ENCODE measurements around the gene OTOGL.
"Not testable (repeated sequence)": the region's sequence is repeated elsewhere in the genome, so short reads cannot be mapped to it uniquely, and the experiment has no call there.

OTOGL gene

DNA sequence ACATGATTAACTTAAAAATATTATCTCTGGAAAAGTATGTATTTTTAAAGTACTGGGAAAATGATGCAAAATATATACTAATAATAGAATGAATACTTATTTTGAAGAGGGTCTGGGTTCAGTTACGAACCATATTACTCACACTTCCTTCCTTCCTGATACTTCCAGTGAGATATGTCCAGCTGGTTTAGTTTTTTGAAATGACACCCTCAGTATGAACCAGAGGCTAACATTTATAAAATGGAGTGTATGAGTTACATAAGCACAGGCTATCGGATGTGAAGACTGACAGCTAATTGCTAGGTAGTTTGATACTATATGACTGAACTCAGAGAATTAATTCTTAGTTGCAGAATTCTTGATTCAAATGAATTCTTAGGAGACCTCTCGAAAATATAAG, 122.9 kb downstream of the OTOGL start:
- peak; percentile 27 for DNase-seq (ENCODE audit: low read depth)

DNA sequence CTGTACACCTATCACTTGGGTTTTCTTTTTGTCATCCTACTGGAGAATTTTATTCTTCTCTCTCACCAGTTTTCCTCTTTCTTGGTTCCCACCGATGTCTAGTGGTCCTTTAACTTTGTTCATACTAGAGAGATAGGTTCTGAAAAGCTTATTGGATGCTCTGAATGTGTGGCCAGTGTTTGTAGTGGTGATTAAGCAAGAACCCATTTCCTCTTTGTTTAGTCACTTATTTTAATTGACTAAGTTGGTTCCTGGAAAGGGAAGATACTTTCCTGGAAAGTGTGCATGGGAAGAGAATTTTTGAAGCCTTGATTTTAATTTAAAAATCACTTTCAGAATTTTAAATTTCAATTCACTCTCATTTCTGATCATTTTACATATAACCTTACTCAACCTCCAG, 127.2 kb downstream of the OTOGL start:
- DNase-seq (ENCODE audit: low read depth) = peak; percentile 73

DNA sequence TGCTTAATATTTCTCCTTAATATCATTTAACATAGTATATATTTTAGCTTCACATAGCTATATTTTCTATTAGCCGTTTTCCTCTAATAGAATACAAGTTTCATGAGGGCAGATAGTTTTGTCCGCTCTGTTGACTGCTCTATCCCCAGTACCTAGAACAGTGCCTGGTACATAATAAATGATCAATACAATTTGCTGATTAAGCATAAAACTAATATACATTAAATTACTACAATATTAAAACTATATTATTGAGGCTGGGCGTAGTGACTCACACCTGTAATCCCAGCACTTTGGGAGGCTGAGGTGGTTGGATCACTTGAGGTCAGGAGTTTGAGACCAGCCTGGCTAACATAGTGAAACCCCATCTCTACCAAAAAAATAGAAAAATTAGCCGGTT, 128.6 kb downstream of the OTOGL start:
- not testable (repeated sequence) for DNase-seq (ENCODE audit: low read depth)

DNA sequence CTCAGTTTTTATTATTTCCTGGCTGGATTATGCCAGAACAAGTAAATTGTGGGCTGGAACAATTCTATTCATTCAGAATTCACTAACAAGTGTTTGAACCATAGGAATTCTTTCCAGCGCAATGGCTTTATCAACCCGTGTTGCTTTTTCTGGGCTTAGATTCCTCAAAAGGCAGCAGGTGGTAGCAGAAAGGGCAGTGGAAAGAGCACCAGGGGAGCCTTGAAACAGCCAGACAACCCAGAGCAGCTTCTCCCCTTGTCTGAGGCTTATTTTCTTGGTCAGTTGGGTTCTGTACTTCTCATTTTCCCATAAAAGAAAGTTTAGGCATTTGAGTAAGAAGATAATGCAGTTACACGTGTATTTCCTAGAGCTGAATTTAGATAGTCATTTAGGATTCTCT, 130.7 kb downstream of the OTOGL start:
- no peak for DNase-seq (ENCODE audit: low read depth)

DNA sequence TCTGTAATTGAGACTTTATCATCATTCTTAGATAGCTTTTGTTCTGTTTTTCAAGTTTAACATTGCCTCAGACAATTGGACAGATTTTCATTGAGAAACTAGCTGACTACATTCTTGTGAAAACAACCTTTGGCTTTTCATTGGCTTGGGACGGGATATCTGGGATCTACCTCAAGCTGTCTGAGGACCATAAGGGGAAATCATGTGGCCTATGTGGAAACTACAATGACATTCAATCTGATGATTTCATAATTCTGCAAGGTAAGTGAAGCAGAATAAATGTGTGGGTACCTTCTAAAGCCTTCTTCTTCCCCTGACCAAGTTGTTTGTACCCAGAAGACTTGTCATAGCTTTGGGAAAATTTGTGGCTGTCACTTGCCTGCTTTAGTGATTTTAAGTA, 133.5 kb downstream of the OTOGL start:
- no peak for DNase-seq (ENCODE audit: low read depth)

DNA sequence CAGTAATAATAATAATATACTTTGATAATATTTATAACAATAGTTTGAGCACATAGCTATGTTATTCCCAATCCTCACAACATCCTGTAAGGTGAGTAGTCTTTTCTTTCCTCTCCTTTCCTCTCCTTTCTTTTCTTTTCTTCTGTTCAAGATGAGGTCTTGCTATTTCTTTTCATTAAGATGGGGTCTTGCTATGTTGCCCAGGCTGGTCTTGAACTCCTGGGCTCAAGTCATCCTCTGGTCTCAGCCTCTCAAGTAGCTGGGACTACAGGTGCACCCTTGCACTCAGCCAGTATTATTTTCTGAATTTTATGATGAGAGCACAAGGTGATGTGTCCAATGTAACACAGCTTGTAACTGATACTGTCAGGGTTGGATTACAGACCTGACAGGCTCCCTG, 134.6 kb downstream of the OTOGL start:
- no peak for DNase-seq (ENCODE audit: low read depth)

DNA sequence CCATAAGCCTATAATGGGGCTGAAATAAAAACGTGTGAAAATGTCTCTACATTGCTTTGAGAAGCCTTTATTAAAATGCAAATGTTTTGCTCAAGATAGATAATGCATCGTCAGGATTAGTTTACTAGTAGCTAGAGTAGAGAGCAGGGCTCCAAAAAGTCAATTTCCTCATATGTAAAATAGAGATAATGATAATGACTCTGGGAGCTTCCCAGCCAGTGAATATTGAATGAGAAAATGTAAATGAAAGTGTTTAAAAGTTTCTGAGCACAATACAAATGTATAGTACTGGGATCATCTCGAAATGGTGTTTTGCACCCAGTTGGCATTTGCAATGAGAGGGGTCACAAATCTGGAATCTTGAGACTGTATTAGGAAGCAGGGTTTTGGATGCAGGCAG, 135.3 kb downstream of the OTOGL start:
- peak; percentile 27 for DNase-seq (ENCODE audit: low read depth)

DNA sequence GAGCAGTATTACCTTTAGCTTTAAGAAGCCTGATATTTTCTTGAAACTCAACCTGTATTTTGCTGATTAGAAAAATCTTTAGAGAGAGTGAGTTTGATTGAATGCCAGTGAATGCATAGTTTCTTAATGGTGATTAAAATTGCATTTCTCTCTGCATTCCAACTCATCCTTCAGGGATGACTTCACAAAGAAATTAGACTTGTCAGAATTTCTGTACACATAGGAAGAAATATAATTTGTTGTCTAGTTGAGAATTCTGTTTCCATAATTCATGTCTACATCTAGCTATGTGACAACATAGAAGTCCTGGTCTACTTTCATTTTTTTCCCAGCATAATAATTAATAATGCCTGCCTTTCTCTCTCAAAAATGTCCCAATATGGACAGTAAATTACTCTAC, 136.6 kb downstream of the OTOGL start:
- DNase-seq (ENCODE audit: low read depth) = no peak

DNA sequence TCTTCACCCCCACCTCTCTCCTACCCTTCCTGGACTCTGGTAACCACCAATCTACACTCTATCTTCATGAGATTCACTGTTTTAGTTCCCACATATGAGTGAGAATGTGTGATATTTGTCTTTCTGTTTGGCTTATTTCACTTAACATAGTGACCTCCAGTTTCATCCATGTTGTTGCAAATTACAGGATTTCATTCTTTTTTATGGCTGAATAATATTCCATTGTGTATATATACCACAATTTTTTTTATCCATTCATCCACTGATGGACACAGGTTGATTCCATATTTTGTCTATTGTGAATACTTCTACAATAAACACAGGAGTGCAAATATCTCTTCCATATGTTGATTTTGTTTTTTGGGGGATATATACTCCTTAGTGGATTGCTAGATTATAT, 140.5 kb downstream of the OTOGL start:
- no peak for DNase-seq (ENCODE audit: low read depth)

DNA sequence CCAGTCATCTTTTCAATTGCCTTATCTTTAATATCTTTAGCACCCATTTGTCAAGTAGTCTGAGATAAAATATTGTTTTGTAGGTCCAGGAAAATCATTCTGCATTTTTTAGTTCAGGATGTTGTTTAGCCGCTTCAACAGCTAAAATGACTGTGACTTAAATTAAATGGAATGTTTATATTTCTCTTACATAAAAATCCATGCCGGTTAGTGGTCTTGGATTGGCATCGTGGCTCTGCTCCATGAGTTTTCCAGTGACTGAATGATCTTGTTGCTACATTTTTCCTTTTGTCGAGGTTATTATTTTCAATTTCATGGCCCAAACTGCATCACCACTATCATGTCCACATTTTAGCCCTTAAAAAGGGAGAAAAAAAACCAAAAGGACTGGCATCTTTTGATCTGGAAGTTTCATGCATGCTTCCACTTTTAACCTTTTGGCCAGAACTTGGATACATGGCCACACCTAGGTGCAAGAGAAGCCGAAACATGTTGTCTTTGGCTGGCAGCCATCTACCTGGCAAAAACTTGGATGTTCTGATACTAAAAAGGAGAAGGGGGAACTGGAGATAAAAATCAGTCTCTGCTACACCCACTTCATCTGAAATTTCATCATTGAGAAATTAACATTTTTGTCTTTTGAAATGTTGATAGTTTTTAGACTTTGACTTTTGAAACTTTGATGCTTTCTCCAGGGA, 142.4 kb downstream of the OTOGL start:
- peak; percentile 81 for DNase-seq (ENCODE audit: low read depth)

DNA sequence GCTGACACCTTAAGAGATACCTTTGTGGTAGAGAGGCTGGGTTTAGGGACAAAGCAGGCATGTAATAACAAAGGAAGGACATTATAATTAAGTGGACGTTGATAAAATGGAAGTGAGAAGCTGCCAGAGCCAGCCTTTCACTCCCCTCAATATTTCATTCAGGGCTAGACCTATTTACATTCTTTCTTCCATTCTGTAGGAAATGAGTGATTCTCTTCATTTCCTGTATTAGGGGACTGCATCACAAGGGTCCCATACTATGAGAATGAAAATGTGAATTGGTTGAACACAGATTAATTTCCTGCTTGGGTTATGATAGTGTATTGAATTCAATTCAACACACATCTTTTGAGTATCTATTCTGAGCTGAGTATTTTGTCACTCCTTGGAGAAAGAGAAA, 143.0 kb downstream of the OTOGL start:
- no peak for DNase-seq (ENCODE audit: low read depth)

DNA sequence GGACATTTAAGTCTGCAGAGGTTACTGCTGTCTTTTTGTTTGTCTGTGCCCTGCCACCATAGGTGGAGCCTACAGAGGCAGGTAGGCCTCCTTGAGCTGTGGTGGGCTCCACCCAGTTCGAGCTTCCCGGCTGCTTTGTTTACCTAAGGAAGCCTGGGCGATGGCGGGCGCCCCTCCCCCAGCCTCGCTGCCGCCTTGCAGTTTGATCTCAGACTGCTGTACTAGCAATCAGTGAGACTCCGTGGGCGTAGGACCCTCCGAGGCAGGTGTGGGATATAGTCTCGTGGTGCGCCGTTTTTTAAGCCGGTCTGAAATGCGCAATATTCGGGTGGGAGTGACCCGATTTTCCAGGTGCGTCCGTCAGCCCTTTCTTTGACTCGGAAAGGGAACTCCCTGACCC, 150.2 kb downstream of the OTOGL start:
- not testable (repeated sequence) for DNase-seq (ENCODE audit: low read depth)

DNA sequence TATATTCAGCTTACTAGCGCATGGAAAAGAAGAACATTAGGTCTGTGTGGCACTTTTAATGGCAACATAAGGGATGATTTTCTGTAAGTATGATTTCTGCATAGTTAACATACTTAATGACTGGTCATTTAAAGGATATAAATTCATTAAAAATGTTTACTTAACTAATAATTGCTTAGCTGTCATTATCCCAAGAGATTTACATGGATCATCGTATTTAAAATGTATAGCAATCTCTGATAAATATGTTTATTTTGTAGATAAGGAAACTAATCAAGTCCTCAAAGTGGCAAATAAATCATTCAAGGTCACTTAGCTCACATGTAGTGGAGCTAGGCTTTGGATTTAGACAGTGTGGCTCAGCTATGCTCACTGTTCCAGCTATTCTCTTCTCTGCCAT, 158.6 kb downstream of the OTOGL start:
- DNase-seq (ENCODE audit: low read depth) = no peak

DNA sequence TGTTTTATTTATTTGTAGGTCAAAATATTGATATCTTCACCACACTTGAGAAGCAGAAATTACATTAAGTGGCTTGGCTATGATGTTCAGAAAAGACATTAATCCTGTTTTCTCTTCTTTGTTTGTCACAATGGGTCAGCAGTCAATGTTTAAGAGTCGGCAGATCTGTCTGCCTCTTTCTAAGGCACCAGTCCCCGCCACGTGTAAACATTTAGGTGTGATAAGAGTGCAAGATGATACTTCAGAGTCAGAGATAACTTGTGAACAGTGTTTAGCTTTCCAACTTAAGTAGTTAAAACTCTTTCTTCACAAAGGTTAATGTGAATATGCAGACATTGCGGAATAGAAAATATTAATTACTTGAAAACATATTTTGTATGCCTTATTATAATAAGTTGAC, 160.9 kb downstream of the OTOGL start:
- no peak for DNase-seq (ENCODE audit: low read depth)

DNA sequence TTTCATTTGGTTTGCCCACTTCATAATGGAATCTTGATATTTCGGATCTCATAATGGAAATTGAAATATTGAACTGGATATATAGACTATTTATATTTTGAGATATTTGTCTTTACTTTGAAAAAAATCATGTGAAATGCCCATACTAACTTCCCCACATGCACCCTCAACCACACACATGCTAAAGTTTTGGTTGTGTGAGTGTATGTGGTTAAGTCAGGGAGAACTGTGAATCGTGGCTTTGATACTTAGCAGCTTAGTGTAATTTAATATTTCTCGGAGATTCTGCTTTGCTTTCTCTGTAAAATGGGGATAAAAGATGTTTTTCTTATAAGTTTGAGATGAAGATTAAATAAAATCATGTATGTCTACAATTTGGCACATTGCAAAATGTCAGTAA, 162.1 kb downstream of the OTOGL start:
- DNase-seq (ENCODE audit: low read depth) = no peak

DNA sequence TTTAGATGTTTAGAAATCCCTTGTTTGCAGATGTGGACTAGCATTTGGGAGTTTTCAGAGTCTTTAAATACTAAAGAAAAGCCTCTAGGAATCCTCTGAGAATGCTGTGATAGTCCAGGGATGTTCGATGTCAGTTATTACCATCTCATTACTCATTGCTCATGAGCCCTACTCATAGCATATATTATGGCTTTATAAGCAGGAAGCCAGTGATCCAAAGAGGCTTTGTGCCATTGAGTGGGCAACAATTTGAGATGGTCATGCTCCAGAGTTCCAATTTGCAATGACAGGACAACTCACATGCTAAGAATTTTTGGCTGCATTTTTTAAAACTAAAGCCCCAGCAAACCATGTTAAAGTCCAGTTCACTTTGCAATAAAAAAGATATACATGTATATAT, 163.0 kb downstream of the OTOGL start:
- peak; percentile 66 for DNase-seq (ENCODE audit: low read depth)

DNA sequence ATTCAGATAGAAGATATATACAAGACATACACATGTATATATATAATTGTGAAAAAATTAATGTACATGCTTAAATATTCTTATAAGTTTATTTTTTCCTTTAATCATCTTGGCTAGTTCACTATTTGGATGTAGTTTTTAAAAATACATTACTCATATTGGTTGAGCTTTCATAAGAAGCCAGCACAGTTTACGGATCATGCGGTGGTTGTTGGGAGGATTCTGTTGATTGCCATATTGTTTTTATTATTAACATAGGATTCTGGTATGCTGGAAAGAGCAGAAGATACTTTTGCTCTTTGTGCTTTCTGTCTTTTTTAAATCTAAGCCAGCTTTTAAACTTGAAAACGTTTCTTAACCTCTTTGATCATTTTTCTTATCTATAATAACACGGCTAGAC, 163.4 kb downstream of the OTOGL start:
- DNase-seq (ENCODE audit: low read depth) = peak; percentile 24

DNA sequence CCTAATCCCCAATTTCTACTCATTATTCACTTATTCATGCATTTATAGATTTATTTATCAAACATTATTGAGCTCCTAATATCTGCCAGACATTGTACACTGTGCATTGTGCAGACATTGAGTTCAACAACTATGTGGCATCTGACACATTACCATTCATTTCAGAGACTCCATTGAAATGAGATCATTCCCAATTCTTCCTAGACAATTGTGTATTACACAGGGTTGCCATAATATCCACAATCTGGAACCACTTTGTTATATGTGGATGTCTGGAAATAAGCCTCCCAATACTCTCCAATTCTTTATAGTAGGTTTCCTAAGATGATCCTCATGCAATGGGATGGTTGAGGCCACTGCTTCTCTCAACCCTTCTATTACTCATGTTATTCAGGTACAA, 165.0 kb downstream of the OTOGL start:
- no peak for DNase-seq (ENCODE audit: low read depth)

DNA sequence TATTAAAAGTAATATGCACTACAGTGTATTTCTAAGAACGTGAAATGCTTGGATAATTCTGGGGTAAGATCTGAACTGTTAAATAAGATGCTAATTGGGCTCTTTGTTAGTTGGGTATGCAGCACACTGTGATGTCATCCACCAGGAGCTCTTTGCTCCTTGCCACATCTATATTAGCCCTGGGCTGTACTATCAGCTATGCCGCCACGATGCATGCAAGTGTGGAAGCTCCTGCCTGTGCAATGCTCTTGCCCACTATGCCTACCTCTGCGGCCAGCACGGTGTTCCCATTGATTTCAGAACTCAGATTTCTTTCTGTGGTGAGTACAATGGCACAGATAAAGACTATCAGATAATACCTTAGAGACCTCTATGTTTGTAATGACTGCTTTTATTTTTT, 165.6 kb downstream of the OTOGL start:
- no peak for DNase-seq (ENCODE audit: low read depth)

DNA sequence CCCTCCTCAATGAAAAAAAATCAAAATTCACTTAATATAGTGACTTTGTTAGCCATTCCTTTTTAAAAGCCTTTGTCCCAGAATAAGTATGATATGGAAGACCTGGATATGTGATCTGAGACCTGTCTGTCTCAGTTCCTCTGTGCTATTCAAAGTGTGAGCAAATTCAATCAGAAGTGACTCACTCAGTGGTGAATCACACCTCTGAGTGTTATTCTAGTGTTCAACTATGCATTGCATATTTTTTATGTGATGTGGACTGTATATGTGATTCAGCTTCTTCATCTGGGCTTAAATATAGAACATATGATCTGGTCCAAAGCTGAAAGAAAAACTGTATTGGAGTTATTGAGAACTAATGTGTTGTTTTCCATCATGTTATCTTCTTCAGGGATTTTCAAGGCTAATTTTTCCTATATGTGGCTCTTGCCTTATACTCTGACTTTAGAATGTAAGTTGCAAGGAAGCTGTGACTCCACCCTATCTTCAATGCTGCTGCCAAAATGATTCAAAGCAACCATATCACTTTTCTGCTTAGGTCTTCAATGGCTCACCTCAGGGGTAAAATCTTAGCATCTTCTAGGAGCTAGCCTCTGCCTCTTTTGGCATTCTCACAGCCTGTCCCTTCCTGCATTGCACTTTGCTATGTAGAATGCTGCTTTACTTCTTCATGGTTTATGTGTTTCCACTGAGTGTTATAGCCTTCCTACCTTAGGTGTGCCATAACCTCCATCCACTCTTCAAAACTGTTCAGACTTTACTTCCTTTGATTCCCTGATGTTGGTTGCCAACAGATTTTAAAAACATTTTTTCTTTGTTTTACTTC, 169.8 kb downstream of the OTOGL start:
- DNase-seq (ENCODE audit: low read depth) = peak; percentile 90

DNA sequence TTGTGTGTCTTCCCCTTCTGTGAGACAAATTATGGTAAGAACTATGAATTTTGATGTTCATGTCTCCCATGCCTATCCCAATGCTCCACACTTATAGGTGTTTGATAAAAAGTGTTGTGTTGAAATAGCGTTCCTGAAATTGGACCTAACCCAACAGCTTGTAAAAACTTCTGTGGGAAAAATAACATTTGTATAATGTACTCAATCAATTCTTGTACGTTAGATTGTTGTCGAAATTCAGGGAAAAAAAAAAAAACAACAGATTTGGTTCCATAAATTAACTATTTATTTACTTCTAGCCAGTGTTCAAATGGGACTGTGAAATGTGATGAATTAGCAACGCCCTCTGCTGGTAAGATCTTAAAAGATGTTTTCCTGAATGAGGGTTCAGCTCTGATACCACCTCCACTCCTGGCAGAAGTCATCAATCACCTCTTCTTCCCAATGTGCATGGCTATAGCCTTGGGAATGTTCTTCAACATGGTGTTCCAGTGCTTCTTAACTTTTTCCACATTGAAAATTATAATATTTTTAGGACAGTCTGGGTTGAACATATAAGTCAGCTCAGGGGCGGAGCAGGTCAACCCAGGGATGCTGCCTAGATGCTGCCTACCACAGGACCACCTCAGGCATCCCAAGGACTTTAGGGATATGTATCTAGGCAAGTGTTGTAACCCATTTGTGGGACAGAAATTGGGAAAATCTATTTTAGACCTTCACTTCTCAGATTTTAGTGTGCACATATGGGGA, 170.6 kb downstream of the OTOGL start:
- peak; percentile 58 for DNase-seq (ENCODE audit: low read depth)

DNA sequence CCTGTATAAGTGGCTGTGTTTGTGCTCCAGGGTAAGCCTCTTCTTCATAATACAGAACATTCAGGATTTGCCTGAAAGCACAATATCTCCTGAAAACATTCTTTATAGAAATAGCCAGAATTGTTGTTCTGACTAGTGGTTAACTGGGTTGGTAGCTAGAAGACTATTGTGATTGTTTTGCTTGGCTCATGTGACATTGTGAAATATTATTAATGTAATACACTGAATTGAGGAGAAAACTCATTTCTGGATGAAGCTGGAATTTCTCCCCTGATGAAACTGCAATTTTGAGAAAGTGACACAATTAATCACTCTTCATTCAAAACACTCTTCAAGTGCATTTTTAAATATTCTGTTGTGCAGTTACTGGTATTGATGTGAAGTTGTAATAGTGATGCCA, 172.4 kb downstream of the OTOGL start:
- no peak for DNase-seq (ENCODE audit: low read depth)

DNA sequence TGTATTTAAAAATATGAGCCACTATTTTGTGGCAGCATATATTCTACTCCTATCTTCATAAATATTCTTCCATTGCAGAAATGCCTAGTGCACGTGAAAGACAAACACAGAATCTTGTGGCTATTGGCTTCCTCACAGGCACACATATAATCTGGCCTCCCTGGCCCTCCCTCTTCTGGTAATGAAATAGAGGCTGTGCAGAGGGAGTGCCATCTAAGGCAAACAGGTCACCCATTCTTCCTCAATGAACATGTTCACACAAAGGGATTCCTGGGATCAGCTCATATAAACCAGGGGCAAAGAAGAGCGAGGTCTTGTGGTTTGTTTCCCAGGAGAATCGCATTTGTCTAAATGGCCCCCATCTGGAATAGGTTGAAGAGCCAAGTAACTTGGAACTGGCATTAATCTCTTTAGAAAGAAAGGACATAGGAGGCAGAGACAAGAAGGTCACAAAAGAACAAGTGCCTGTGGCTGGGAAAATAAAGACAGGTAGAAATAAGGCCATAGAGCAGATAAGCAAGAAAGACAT, 173.1 kb downstream of the OTOGL start:
- no peak for DNase-seq (ENCODE audit: low read depth)

Measured in EH (cell line).